HK-2 (cell line): ENCODE results near the gene HEATR1.
A peak's percentile ranks its signal among the peaks of the same experiment; 100 is the strongest.
"Not testable (repeated sequence)": the region's sequence is repeated elsewhere in the genome, so short reads cannot be mapped to it uniquely, and the experiment has no call there.

Experiments
- DNase-seq: peaks from one replicate; pipeline ENCODE4 v3.0.0-alpha.2; 2018; ENCODE audit not compliant: unreplicated experiment

Gene HEATR1

GRCh38 chr1:236511735-236512418, 92.4 kb downstream of the HEATR1 start:
- DNase-seq = no peak

- no peak for DNase-seq
Measured at GRCh38 chr1:236509647-236510401, 94.5 kb downstream of the HEATR1 start.

- no peak for DNase-seq
Measured at GRCh38 chr1:236509203-236509602, 95.1 kb downstream of the HEATR1 start.

- DNase-seq = no peak
Measured at GRCh38 chr1:236508593-236509027, 95.7 kb downstream of the HEATR1 start.

GRCh38 chr1:236507022-236507700, 97.2 kb downstream of the HEATR1 start:
- no peak for DNase-seq

- DNase-seq = not testable (repeated sequence)
Measured at GRCh38 chr1:236504338-236504737, 100.0 kb downstream of the HEATR1 start.

- DNase-seq = peak; percentile 56
Measured at GRCh38 chr1:236502972-236503639, 101.2 kb downstream of the HEATR1 start.

- DNase-seq = no peak
Measured at GRCh38 chr1:236502579-236502971, 101.7 kb downstream of the HEATR1 start.

GRCh38 chr1:236501093-236501492, 103.2 kb downstream of the HEATR1 start:
- no peak for DNase-seq
